ENCODE measurements around the gene SBK3.
"Not testable (repeated sequence)": the region's sequence is repeated elsewhere in the genome, so short reads cannot be mapped to it uniquely, and the experiment has no call there.

DNA sequence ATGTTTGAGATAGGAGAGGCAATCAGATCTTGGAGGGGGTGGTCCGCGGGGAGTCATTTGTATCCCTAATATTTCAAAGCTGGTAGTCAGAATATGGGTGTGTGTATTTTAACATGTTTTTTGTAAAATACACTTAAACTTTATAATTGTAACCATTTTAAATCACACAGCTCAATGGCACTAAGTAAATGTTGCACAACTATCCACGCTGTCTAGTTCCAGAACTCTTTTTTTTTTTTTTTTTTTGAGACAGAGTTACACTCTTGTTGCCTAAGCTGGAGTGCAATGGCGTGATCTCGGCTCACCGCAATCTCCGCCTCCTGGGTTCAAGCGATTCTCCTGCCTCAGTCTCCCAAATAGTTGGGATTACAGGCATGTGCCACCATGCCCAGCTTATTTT lies 38.6 kb upstream of the SBK3 start:
- TF ChIP-seq, protein P1, sequence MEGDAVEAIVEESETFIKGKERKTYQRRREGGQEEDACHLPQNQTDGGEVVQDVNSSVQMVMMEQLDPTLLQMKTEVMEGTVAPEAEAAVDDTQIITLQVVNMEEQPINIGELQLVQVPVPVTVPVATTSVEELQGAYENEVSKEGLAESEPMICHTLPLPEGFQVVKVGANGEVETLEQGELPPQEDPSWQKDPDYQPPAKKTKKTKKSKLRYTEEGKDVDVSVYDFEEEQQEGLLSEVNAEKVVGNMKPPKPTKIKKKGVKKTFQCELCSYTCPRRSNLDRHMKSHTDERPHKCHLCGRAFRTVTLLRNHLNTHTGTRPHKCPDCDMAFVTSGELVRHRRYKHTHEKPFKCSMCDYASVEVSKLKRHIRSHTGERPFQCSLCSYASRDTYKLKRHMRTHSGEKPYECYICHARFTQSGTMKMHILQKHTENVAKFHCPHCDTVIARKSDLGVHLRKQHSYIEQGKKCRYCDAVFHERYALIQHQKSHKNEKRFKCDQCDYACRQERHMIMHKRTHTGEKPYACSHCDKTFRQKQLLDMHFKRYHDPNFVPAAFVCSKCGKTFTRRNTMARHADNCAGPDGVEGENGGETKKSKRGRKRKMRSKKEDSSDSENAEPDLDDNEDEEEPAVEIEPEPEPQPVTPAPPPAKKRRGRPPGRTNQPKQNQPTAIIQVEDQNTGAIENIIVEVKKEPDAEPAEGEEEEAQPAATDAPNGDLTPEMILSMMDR (IDR thresholded peaks at IDR 0.05), result not testable (repeated sequence)
- not testable (repeated sequence) for TF ChIP-seq EP300 (IDR thresholded peaks at IDR 0.05; ENCODE audit: low read depth); POLR2AphosphoS5 (IDR thresholded peaks at IDR 0.05); POLR2A (IDR thresholded peaks at IDR 0.05)

Measured in transverse colon (tissue), 4 donors.